Measurements from ENCODE around the gene ABCA2. TPM values are rescaled to one million over a fixed set of nuclear protein-coding genes. Genes with fewer than 3 reads are reported as not detected.

The ABCA2 gene
- total and polyA plus RNA-seq, 2 experiments from 2014 or later: 7.0 to 16.0 TPM

DNA sequence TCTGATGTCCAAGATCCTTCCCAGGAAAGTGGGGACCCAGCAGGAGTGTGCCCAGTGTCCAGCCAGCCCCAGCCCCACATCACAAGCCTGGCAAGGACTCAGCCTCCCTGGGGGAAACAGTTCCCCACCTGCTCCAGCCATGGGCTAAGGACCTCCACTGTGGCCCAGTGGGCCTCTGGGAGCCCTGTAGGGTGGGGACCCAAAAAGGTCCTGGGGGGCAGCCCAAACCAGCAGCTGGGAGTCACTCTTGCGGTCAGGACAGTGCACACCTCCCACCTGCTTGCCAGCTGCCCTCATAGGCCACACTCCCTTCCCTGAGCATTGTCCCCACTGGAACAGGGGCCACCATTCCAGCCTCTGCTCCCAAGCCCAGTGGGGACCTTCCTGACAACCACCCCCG, 1.7 kb downstream of the ABCA2 start:
- no peaks in the 10 kb centered on the region for H3K9me3 Mint-ChIP-seq
- peaks cover 26% of the 10 kb centered on the region for H3K27me3 Mint-ChIP-seq (ENCODE audit: insufficient read depth, low read depth, poor library complexity)
- H3F3A ChIP-seq (replicated peaks; ENCODE audit: low read depth): 0 out of 2 replicates have a peak, but pooled peaks cover 6% of the 10 kb centered on the region
- H3K27ac ChIP-seq (ENCODE audit: low read depth): no peak overlapping the region
- no peaks in the 10 kb centered on the region for H3K36me3 Mint-ChIP-seq (ENCODE audit: low read depth)
- H3K79me2 ChIP-seq (replicated peaks; ENCODE audit: insufficient read depth): no peaks in the 10 kb centered on the region
- H3K4me1 Mint-ChIP-seq: no peaks in the 10 kb centered on the region; the same call in 2 of the 3 replicates
- DNase-seq (ENCODE audit: low spot score): no peak
- TF ChIP-seq ZNF114 (CRISPR knock-in tag; IDR thresholded peaks at IDR 0.05) (no peak), STAT1 (IDR thresholded peaks at IDR 0.05; ENCODE audit: unreplicated experiment) (no peak), EZH2phosphoT487 (IDR thresholded peaks at IDR 0.05; ENCODE audit: unreplicated experiment) (no peak), EZH2 (IDR thresholded peaks at IDR 0.05; ENCODE audit: low read depth, unreplicated experiment) (no peak), POLR2AphosphoS5 (IDR thresholded peaks at IDR 0.05; ENCODE audit: low read depth) (no peak), ZNF331 (CRISPR knock-in tag; IDR thresholded peaks at IDR 0.05; ENCODE audit: low read depth) (no peak), JUNB (IDR thresholded peaks at IDR 0.05; ENCODE audit: unreplicated experiment) (no peak)
- TF ChIP-seq, protein P1, sequence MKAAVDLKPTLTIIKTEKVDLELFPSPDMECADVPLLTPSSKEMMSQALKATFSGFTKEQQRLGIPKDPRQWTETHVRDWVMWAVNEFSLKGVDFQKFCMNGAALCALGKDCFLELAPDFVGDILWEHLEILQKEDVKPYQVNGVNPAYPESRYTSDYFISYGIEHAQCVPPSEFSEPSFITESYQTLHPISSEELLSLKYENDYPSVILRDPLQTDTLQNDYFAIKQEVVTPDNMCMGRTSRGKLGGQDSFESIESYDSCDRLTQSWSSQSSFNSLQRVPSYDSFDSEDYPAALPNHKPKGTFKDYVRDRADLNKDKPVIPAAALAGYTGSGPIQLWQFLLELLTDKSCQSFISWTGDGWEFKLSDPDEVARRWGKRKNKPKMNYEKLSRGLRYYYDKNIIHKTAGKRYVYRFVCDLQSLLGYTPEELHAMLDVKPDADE (IDR thresholded peaks at IDR 0.05): no peak
- TF ChIP-seq, protein P2, sequence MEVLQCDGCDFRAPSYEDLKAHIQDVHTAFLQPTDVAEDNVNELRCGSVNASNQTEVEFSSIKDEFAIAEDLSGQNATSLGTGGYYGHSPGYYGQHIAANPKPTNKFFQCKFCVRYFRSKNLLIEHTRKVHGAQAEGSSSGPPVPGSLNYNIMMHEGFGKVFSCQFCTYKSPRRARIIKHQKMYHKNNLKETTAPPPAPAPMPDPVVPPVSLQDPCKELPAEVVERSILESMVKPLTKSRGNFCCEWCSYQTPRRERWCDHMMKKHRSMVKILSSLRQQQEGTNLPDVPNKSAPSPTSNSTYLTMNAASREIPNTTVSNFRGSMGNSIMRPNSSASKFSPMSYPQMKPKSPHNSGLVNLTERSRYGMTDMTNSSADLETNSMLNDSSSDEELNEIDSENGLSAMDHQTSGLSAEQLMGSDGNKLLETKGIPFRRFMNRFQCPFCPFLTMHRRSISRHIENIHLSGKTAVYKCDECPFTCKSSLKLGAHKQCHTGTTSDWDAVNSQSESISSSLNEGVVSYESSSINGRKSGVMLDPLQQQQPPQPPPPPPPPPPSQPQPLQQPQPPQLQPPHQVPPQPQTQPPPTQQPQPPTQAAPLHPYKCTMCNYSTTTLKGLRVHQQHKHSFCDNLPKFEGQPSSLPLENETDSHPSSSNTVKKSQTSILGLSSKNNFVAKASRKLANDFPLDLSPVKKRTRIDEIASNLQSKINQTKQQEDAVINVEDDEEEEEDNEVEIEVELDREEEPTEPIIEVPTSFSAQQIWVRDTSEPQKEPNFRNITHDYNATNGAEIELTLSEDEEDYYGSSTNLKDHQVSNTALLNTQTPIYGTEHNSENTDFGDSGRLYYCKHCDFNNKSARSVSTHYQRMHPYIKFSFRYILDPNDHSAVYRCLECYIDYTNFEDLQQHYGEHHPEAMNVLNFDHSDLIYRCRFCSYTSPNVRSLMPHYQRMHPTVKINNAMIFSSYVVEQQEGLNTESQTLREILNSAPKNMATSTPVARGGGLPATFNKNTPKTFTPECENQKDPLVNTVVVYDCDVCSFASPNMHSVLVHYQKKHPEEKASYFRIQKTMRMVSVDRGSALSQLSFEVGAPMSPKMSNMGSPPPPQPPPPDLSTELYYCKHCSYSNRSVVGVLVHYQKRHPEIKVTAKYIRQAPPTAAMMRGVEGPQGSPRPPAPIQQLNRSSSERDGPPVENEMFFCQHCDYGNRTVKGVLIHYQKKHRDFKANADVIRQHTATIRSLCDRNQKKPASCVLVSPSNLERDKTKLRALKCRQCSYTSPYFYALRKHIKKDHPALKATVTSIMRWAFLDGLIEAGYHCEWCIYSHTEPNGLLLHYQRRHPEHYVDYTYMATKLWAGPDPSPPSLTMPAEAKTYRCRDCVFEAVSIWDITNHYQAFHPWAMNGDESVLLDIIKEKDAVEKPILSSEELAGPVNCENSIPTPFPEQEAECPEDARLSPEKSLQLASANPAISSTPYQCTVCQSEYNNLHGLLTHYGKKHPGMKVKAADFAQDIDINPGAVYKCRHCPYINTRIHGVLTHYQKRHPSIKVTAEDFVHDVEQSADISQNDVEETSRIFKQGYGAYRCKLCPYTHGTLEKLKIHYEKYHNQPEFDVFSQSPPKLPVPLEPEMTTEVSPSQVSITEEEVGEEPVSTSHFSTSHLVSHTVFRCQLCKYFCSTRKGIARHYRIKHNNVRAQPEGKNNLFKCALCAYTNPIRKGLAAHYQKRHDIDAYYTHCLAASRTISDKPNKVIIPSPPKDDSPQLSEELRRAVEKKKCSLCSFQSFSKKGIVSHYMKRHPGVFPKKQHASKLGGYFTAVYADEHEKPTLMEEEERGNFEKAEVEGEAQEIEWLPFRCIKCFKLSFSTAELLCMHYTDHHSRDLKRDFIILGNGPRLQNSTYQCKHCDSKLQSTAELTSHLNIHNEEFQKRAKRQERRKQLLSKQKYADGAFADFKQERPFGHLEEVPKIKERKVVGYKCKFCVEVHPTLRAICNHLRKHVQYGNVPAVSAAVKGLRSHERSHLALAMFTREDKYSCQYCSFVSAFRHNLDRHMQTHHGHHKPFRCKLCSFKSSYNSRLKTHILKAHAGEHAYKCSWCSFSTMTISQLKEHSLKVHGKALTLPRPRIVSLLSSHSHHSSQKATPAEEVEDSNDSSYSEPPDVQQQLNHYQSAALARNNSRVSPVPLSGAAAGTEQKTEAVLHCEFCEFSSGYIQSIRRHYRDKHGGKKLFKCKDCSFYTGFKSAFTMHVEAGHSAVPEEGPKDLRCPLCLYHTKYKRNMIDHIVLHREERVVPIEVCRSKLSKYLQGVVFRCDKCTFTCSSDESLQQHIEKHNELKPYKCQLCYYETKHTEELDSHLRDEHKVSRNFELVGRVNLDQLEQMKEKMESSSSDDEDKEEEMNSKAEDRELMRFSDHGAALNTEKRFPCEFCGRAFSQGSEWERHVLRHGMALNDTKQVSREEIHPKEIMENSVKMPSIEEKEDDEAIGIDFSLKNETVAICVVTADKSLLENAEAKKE (CRISPR knock-in tag; IDR thresholded peaks at IDR 0.05): no peak
- TF ChIP-seq, protein P3, sequence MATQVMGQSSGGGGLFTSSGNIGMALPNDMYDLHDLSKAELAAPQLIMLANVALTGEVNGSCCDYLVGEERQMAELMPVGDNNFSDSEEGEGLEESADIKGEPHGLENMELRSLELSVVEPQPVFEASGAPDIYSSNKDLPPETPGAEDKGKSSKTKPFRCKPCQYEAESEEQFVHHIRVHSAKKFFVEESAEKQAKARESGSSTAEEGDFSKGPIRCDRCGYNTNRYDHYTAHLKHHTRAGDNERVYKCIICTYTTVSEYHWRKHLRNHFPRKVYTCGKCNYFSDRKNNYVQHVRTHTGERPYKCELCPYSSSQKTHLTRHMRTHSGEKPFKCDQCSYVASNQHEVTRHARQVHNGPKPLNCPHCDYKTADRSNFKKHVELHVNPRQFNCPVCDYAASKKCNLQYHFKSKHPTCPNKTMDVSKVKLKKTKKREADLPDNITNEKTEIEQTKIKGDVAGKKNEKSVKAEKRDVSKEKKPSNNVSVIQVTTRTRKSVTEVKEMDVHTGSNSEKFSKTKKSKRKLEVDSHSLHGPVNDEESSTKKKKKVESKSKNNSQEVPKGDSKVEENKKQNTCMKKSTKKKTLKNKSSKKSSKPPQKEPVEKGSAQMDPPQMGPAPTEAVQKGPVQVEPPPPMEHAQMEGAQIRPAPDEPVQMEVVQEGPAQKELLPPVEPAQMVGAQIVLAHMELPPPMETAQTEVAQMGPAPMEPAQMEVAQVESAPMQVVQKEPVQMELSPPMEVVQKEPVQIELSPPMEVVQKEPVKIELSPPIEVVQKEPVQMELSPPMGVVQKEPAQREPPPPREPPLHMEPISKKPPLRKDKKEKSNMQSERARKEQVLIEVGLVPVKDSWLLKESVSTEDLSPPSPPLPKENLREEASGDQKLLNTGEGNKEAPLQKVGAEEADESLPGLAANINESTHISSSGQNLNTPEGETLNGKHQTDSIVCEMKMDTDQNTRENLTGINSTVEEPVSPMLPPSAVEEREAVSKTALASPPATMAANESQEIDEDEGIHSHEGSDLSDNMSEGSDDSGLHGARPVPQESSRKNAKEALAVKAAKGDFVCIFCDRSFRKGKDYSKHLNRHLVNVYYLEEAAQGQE (IDR thresholded peaks at IDR 0.05; ENCODE audit: unreplicated experiment): no peak
- no peaks in the 10 kb centered on the region for H3K36me3 ChIP-seq (ENCODE audit: insufficient read depth)
- peaks cover 21% of the 10 kb centered on the region for H3K27me3 ChIP-seq (ENCODE audit: insufficient read depth)
- H3K4me2 ChIP-seq: no peak overlapping the region
- no peaks in the 10 kb centered on the region for H4K20me1 ChIP-seq (replicated peaks; ENCODE audit: insufficient read depth)
- no peak overlapping the region for H3K4me3 Mint-ChIP-seq
- no peak overlapping the region for H3K4me3 ChIP-seq
- H2AFZ ChIP-seq: no peak overlapping the region
- H3K9me2 ChIP-seq (ENCODE audit: insufficient read depth): no peaks in the 10 kb centered on the region
- H3K4me1 ChIP-seq (ENCODE audit: insufficient read depth): peaks cover 7% of the 10 kb centered on the region; the same call in 1 of the 2 replicates
- ATAC-seq: no peak
- no peak overlapping the region for H3K27ac Mint-ChIP-seq
